SK-MEL-5 (cell line): ENCODE data around the gene PRICKLE2. TPM values are rescaled to one million over a fixed set of nuclear protein-coding genes. Genes with fewer than 3 reads are reported as not detected.

ENCODE experiments used
- DNase-seq: peaks from one replicate; pipeline ENCODE4 v3.0.0-alpha.2; 2016; ENCODE audit warnings: low read depth, low spot score
- in situ Hi-C: cut with HindIII; loops from 2 replicates; pipeline ENCODE4 v1.10.0; 2016; ENCODE audit warnings: low sequenced_read_pairs, high pct_unique_total_duplicates, low pct_unique_long_range_greater_than_20kb
- total RNA-seq: library from RNA; depleted of rRNA; stranded (reverse); fragments of >200 nt; shearing (Covaris generic); gene quantifications from 2 replicates; pipeline ENCODE4 v1.2.3, GENCODE V29; 2014

The PRICKLE2 gene
- total RNA-seq, 1 experiment from 2014 or later: 1.5 TPM

GRCh38 chr3:64257100-64257755 is 32.0 kb upstream of the PRICKLE2 start:
- DNase-seq: no peak
- in situ Hi-C loops: no loop called here

- no peak for DNase-seq
- in situ Hi-C loops: no loop called here
Observed at GRCh38 chr3:64255741-64256340, 30.6 kb upstream of the PRICKLE2 start.

GRCh38 chr3:64254443-64254842 is 29.2 kb upstream of the PRICKLE2 start:
- DNase-seq: no peak
- in situ Hi-C loops: no loop called here

GRCh38 chr3:64253689-64254088 is 28.4 kb upstream of the PRICKLE2 start:
- in situ Hi-C loops: no loop called here
- no peak for DNase-seq

GRCh38 chr3:64251019-64251418 is 25.8 kb upstream of the PRICKLE2 start:
- in situ Hi-C loops: no loop called here
- DNase-seq: no peak

- in situ Hi-C loops: no loop called here
Observed at GRCh38 chr3:64247991-64248646, 22.9 kb upstream of the PRICKLE2 start.

GRCh38 chr3:64244011-64244942 is 19.0 kb upstream of the PRICKLE2 start:
- DNase-seq: peak; percentile 73
- in situ Hi-C loops: no loop called here

More at GRCh38 chr3:64247991-64248646, 22.9 kb upstream of the PRICKLE2 start:
- no peak for DNase-seq

- no peak for DNase-seq
- in situ Hi-C loops: no loop called here
Observed at GRCh38 chr3:64242435-64242834, 17.2 kb upstream of the PRICKLE2 start.

- no peak for DNase-seq
- in situ Hi-C loops: no loop called here
Observed at GRCh38 chr3:64240959-64241358, 15.7 kb upstream of the PRICKLE2 start.

- DNase-seq: no peak
- in situ Hi-C loops: no loop called here
Observed at GRCh38 chr3:64240396-64240795, 15.1 kb upstream of the PRICKLE2 start.

GRCh38 chr3:64239841-64240240 is 14.6 kb upstream of the PRICKLE2 start:
- no peak for DNase-seq
- in situ Hi-C loops: no loop called here

GRCh38 chr3:64238971-64239667 is 13.9 kb upstream of the PRICKLE2 start:
- DNase-seq: no peak
- in situ Hi-C loops: no loop called here

GRCh38 chr3:64237083-64237482 is 11.8 kb upstream of the PRICKLE2 start:
- no peak for DNase-seq
- in situ Hi-C loops: no loop called here

GRCh38 chr3:64235605-64236004 is 10.3 kb upstream of the PRICKLE2 start:
- in situ Hi-C loops: no loop called here
- DNase-seq: no peak

GRCh38 chr3:64234571-64234970 is 9.3 kb upstream of the PRICKLE2 start:
- in situ Hi-C loops: no loop called here
- no peak for DNase-seq

- in situ Hi-C loops: no loop called here
- no peak for DNase-seq
Observed at GRCh38 chr3:64232821-64233220, 7.6 kb upstream of the PRICKLE2 start.

GRCh38 chr3:64229903-64230302 is 4.6 kb upstream of the PRICKLE2 start:
- in situ Hi-C loops: no loop called here
- peak; percentile 54 for DNase-seq
